KMS-11 (cell line): ENCODE data around the gene PLXDC1.
"Not testable (repeated sequence)": the region's sequence is repeated elsewhere in the genome, so short reads cannot be mapped to it uniquely, and the experiment has no call there.

ENCODE experiments used
- H2AFZ ChIP-seq: fragments of 200-600 bp; sonication (generic); 2 replicates; pipeline ENCODE4 v1.6.1; 2016; ENCODE audit warnings: antibody characterized with exemption, mixed run types, low read depth
- H3K27ac ChIP-seq: fragments of 200-600 bp; sonication (generic); 2 replicates; pipeline ENCODE4 v1.6.1; 2016; ENCODE audit warnings: mild to moderate bottlenecking, mixed run types
- H3K27me3 ChIP-seq: fragments of 200-600 bp; sonication (generic); 2 replicates; pipeline ENCODE4 v1.6.1; 2017; ENCODE audit warnings: mild to moderate bottlenecking, low read depth, mixed run types, moderate library complexity; ENCODE audit not compliant: insufficient read depth
- H3K36me3 ChIP-seq: fragments of 200-600 bp; sonication (generic); 2 replicates; pipeline ENCODE4 v1.6.1; 2017; ENCODE audit warnings: mild to moderate bottlenecking, mixed run types; ENCODE audit not compliant: insufficient read depth
- H3K4me1 ChIP-seq: fragments of 200-600 bp; sonication (generic); 2 replicates; pipeline ENCODE4 v1.6.1; 2016; ENCODE audit warnings: mild to moderate bottlenecking, low read depth, mixed run types; ENCODE audit not compliant: poor library complexity, severe bottlenecking
- H3K4me2 ChIP-seq: fragments of 200-600 bp; sonication (generic); 2 replicates; pipeline ENCODE4 v1.7.0; 2016; ENCODE audit warnings: mild to moderate bottlenecking, mixed run types
- H3K4me3 ChIP-seq: fragments of 200-600 bp; sonication (generic); IDR thresholded peaks from 2 replicates; pipeline ENCODE4 v1.6.1; 2017; ENCODE audit warnings: low read depth, low read length, mixed read lengths; ENCODE audit not compliant: insufficient read depth
- H3K79me2 ChIP-seq: fragments of 200-600 bp; sonication (generic); 2 replicates; pipeline ENCODE4 v1.6.1; 2016; ENCODE audit warnings: low read depth, mixed run types; ENCODE audit not compliant: insufficient read depth
- H3K9ac ChIP-seq: fragments of 200-600 bp; sonication (generic); 2 replicates; pipeline ENCODE4 v1.6.1; 2016; ENCODE audit warnings: mild to moderate bottlenecking, mixed run types
- H4K20me1 ChIP-seq: fragments of 200-600 bp; sonication (generic); 2 replicates; pipeline ENCODE4 v1.6.1; 2016; ENCODE audit warnings: mild to moderate bottlenecking, mixed run types; ENCODE audit not compliant: insufficient read depth
- TF ChIP-seq, protein P1 (sequence below): fragments of 200-600 bp; sonication (generic); conservative IDR thresholded peaks from 2 replicates; pipeline ENCODE4 v1.6.1; 2017; ENCODE audit warnings: low read depth, mild to moderate bottlenecking, antibody characterized with exemption, low read length, moderate library complexity, mixed read lengths

Gene PLXDC1

GRCh38 chr17:39169101-39169500, 17.7 kb upstream of the PLXDC1 start:
- H3K9ac ChIP-seq: no peak overlapping the region
- no peak overlapping the region for H3K4me2 ChIP-seq
- H3K79me2 ChIP-seq: no peaks in the 10 kb centered on the region
- H3K36me3 ChIP-seq: no peaks in the 10 kb centered on the region
- H3K27ac ChIP-seq: no peak overlapping the region
- no peaks in the 10 kb centered on the region for H3K27me3 ChIP-seq
- TF ChIP-seq, protein P1, sequence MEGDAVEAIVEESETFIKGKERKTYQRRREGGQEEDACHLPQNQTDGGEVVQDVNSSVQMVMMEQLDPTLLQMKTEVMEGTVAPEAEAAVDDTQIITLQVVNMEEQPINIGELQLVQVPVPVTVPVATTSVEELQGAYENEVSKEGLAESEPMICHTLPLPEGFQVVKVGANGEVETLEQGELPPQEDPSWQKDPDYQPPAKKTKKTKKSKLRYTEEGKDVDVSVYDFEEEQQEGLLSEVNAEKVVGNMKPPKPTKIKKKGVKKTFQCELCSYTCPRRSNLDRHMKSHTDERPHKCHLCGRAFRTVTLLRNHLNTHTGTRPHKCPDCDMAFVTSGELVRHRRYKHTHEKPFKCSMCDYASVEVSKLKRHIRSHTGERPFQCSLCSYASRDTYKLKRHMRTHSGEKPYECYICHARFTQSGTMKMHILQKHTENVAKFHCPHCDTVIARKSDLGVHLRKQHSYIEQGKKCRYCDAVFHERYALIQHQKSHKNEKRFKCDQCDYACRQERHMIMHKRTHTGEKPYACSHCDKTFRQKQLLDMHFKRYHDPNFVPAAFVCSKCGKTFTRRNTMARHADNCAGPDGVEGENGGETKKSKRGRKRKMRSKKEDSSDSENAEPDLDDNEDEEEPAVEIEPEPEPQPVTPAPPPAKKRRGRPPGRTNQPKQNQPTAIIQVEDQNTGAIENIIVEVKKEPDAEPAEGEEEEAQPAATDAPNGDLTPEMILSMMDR: no peak
- no peaks in the 10 kb centered on the region for H4K20me1 ChIP-seq
- no peak overlapping the region for H3K4me3 ChIP-seq
- H2AFZ ChIP-seq: no peak overlapping the region
- peaks cover 28% of the 10 kb centered on the region for H3K4me1 ChIP-seq

DNA sequence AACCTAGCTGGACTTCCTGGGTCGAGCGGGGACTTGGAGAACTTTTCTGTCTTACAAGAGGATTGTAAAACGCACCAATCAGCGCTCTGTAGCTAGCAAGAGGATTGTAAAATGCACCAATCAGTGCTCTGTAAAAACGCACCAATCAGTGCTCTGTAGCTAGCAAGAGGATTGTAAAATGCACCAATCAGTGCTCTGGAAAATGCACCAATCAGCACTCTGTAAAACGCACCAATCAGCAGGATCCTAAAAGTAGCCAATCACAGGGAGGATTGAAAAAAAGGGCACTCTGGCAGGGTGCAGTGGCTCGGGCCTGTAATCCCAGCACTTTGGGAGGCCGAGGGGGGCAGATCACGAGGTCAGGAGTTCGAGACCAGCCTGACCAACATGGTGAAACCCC, 17.1 kb upstream of the PLXDC1 start:
- peaks cover 29% of the 10 kb centered on the region for H3K4me1 ChIP-seq
- H4K20me1 ChIP-seq, H3K36me3 ChIP-seq, H3K4me2 ChIP-seq, H2AFZ ChIP-seq, H3K27me3 ChIP-seq, H3K4me3 ChIP-seq, H3K9ac ChIP-seq, H3K27ac ChIP-seq, H3K79me2 ChIP-seq: not testable (repeated sequence)

DNA sequence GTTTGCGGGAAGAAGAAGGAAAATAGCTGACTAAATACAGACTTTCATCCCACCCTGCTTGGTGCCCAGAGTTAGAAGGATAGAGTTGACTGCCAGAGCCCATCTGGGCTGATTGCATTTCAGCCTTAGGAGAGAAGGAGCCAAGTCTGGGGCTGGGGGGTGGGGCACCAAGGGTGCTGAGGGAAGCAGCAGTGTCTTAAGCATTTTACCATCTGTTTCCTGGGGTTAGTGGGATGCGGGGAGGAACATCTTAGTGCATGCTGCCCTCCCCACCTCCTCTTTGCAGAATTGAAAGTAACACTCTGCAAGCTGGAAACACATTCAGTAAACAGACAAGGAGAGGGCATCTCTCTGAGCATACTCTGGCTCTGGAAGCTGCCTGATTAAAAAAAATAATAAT, 16.0 kb upstream of the PLXDC1 start:
- Histone ChIP-seq H3K4me3 (no peak overlapping the region), H3K4me2 (no peak overlapping the region), H3K9ac (no peak overlapping the region), H4K20me1 (no peaks in the 10 kb centered on the region), H3K27me3 (no peaks in the 10 kb centered on the region), H3K36me3 (no peaks in the 10 kb centered on the region), H2AFZ (no peak overlapping the region), H3K79me2 (no peaks in the 10 kb centered on the region), H3K27ac (no peak overlapping the region), H3K4me1 (peaks cover 21% of the 10 kb centered on the region)
- TF ChIP-seq, protein P1: no peak

- Histone ChIP-seq H3K36me3 (no peaks in the 10 kb centered on the region), H3K4me3 (no peak overlapping the region), H3K9ac (no peak overlapping the region), H3K27me3 (no peaks in the 10 kb centered on the region), H3K79me2 (no peaks in the 10 kb centered on the region), H2AFZ (no peak overlapping the region), H4K20me1 (no peaks in the 10 kb centered on the region), H3K27ac (no peak overlapping the region), H3K4me1 (peaks cover 21% of the 10 kb centered on the region), H3K4me2 (no peak overlapping the region)
- TF ChIP-seq, protein P1: no peak
Observed at GRCh38 chr17:39166437-39167335, 15.2 kb upstream of the PLXDC1 start.

- H3K4me2 ChIP-seq: peak within 1 kb of the TSS; percentile 71
- no peaks in the 10 kb centered on the region for H4K20me1 ChIP-seq
- H3K79me2 ChIP-seq: no peaks in the 10 kb centered on the region
- TF ChIP-seq, protein P1: no peak
- peak within 1 kb of the TSS; percentile 89 for H2AFZ ChIP-seq
- no peak within 1 kb of the TSS for H3K4me3 ChIP-seq
- H3K4me1 ChIP-seq: peaks cover 21% of the 10 kb centered on the region
- H3K27ac ChIP-seq: no peak within 1 kb of the TSS
- peak within 1 kb of the TSS; percentile 19; the same call in 1 of the 2 replicates for H3K9ac ChIP-seq
- H3K27me3 ChIP-seq: no peaks in the 10 kb centered on the region
- H3K36me3 ChIP-seq: no peaks in the 10 kb centered on the region
Observed at GRCh38 chr17:39165841-39166349, 14.5 kb upstream of the PLXDC1 start, which contains the start of gene ARL5C. ARL5C (minus strand) TSS chr17:39166161; CDS start chr17:39165760, 401 bp downstream.
